ENCODE measurements around the gene PTPRH.

GRCh38 chr19:55146705-55147273 lies 62.5 kb downstream of the PTPRH start:
- TF ChIP-seq CTCF (IDR thresholded peaks at IDR 0.05) (no peak), ZFX (IDR thresholded peaks at IDR 0.05; ENCODE audit: borderline replicate concordance) (no peak)
